Placental epithelial cell (primary cell): Measurements from ENCODE around the gene FRAS1. TPM values are rescaled to one million over a fixed set of nuclear protein-coding genes. Genes with fewer than 3 reads are reported as not detected.

ENCODE experiments used
- small RNA-seq: library from RNA; depleted of rRNA; stranded (forward); fragments of <200 nt; gene quantifications from one replicate; pipeline ENCODE3, GENCODE V24; 2012
- total RNA-seq: library from RNA; depleted of rRNA; stranded (reverse); fragments of >200 nt; gene quantifications from 2 replicates; pipeline ENCODE4 v1.2.3, GENCODE V29; 2012

The FRAS1 gene
- total RNA-seq = 25.9 and 35.7 TPM in 2 replicates

GRCh38 chr4:78057135-78057599 lies at the start of gene FRAS1:
Gene FRAS1, plus strand, starts transcription at chr4:78057323. Its CDS starts 687 bp downstream, at chr4:78058010.

GRCh38 chr4:78551420-78552351 lies 494.6 kb downstream of the FRAS1 start, which contains the start of gene ANXA3:
Gene ANXA3, plus strand, starts transcription at chr4:78551770. Its CDS starts 2,704 bp downstream, at chr4:78554474.

Small RNA genes within 50 kb of the gene (small RNA-seq; reads per million reads assigned to genes)
- not detected for gene AC114801.3

Other genes starting within 250 kb of the FRAS1 start
- gene CNOT6L, start 238.0 kb upstream of the FRAS1 start, total RNA-seq = 16.4 and 17.3 TPM in 2 replicates
- gene MRPL1, start 194.5 kb upstream of the FRAS1 start, total RNA-seq = 22.2 and 33.4 TPM in 2 replicates